Measurements from ENCODE around the gene ILF2. TPM values are rescaled to one million over a fixed set of nuclear protein-coding genes. Genes with fewer than 3 reads are reported as not detected.
A peak's percentile ranks its signal among the peaks of the same experiment; 100 is the strongest.

Gene ILF2
- total and polyA plus RNA-seq, 2 of the 13 experiments (the other 11 are each of a cell fraction or from before 2014, with no cell fraction given): 292 to 366 TPM

DNA sequence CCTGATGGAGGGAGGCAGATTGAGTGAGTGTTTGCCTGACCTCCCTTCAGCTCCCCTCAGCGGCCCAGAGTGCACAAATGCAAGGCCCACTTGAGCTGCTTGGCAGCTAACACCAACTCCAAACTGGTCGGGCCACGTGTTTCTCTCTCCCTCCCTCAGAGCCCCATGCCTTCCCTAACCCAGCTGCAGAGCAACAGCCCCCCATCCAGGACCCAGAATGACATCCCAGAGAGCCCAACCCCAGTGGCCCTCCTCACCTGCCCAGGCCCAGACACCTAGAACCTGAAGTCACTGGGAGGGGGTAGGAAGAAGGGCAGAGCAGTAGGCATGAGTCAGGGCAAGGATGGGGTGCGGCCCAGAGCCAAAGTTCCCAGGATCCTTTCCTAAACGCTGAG is 53.9 kb downstream of the ILF2 start (continued):
- no peak for TF ChIP-seq FOSL2 (CRISPR knock-in tag; IDR thresholded peaks at IDR 0.05)

DNA sequence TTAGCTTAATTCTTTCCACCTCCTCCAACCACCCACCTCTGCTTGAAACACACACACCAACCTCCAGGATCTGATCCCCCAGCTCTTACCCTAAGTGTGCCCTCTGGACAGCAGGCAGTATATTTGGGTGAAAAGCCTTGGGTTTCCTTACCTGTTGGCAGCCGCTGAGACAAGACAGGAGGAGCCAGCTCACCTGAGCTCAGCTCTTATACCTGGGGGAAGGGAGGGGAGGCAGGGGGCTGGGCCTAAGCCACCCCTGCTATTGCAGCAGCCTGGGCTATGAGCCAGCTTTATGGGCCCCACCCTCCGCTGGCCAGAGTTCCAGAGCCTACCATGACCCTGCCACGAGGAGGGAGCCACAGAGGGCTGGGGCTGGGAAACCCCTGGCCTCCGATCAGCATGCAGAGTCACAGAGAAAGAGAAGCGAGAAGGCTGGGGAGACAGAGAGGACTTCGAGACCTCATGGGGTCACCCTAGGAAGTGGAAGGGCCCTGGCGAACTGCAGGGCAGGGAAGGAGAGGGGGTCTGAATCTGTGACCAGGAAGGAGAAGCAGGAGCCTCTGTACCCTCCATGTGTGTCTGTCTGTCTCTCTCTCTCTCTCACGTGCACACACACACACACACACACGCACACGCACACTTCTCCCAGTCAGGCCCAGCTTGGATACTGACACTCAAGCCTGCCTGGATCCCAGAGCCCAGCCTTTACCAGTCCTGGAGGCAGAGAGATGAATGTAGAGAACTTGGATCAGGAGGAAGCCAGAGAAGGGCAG is 54.5 kb downstream of the ILF2 start, which contains the start of gene S100A14:
Gene S100A14, minus strand, starts transcription at position 182 of the 773 bp plus-strand sequence. CDS start 467 bp downstream, outside the sequence.
- Histone ChIP-seq H4K20me1 (ENCODE audit: insufficient read depth, low read length) (no peaks in the 10 kb centered on the region), H3K36me3 (replicated peaks in 1 of 2; ENCODE audit: control insufficient read depth in 1 of 2, insufficient read depth in 2 of 2, low read length in 2 of 2) (peaks cover 0 to 1% of the 10 kb centered on the region in 2 experiments; a peak in 1 of 5 replicates), H3K4me2 (ENCODE audit: low read depth, low read length) (peak within 1 kb of the TSS; percentile 41), H3K4me1 (ENCODE audit: insufficient read depth, low read length) (peaks cover 56% of the 10 kb centered on the region), H3K79me2 (ENCODE audit: insufficient read depth, low read length) (peaks cover 6% of the 10 kb centered on the region), H3K9ac (ENCODE audit: insufficient read depth, low read depth, low read length) (peak within 1 kb of the TSS; percentile 40; the same call in 1 of the 2 replicates), H3K27ac (ENCODE audit: extremely low read length, insufficient read depth, low read length) (no peak within 1 kb of the TSS), H2AFZ (ENCODE audit: low read length) (no peak within 1 kb of the TSS), H3K27me3 (ENCODE audit: control insufficient read depth in 1 of 2, insufficient read depth in 2 of 2, low read length in 2 of 2) (no peaks in the 10 kb centered on the region), H3K4me3 (replicated peaks in 1 of 3; ENCODE audit: insufficient read depth in 1 of 3, low read depth in 2 of 3, low read length in 3 of 3) (peak within 1 kb of the TSS in 1 of 3 experiments; percentile 14; a peak in 1 of 6 replicates), H3K9me3 (ENCODE audit: low read length) (no peaks in the 10 kb centered on the region)
- WGBS (ENCODE audit: low lambda C conversion rate): 55% methylated on average over 9 of the region's 10 CpGs
- DNase-seq (ENCODE audit: low spot score) (no peak), ATAC-seq (peak; percentile 49), FAIRE-seq (no peak)
- CTCF ChIA-PET (ENCODE audit: low intra/inter-chr PET ratio, low total read pairs): no interaction called here
- in situ Hi-C loops (cut with HindIII; ENCODE audit: extremely low pct_ligation_motif_present, low pct_unique_long_range_greater_than_20kb): no loop called here
- POLR2A ChIA-PET: interaction anchor here (0.5 to 12.2 kb wide), 8 partner anchors 8 to 362 kb away, joined by 3 to 390 read pairs (median 4); partner anchors contain the start of genes CHTOP, JTB, S100A1 and S100A13
- no TSS peak for BruUV-seq (replicated peaks)
- intact Hi-C loops (cut with micrococcal nuclease; ENCODE audit: unreplicated experiment): no loop called here
- TF ChIP-seq NR1H2 (CRISPR knock-in tag; IDR thresholded peaks at IDR 0.05; ENCODE audit: borderline replicate concordance, low read depth) (no peak), TEAD2 (CRISPR knock-in tag; IDR thresholded peaks at IDR 0.05) (no peak), ZSCAN21 (CRISPR knock-in tag; IDR thresholded peaks at IDR 0.05; ENCODE audit: borderline replicate concordance) (no peak), GATA4 (IDR thresholded peaks at IDR 0.05; ENCODE audit: borderline replicate concordance, low read depth) (no peak), ZNF180 (CRISPR knock-in tag; IDR thresholded peaks at IDR 0.05; ENCODE audit: borderline replicate concordance, low read depth) (no peak), ZEB1 (IDR thresholded peaks at IDR 0.05; ENCODE audit: insufficient replicate concordance, low read depth) (no peak), SMAD3 (CRISPR knock-in tag; IDR thresholded peaks at IDR 0.05) (no peak), AGO1 (IDR thresholded peaks at IDR 0.05; ENCODE audit: low read depth, low read length, poor library complexity, severe bottlenecking) (no peak), AKAP8 (CRISPR knock-in tag; IDR thresholded peaks at IDR 0.05) (no peak), TOE1 (CRISPR knock-in tag; IDR thresholded peaks at IDR 0.05) (no peak), ZNF709 (CRISPR knock-in tag; IDR thresholded peaks at IDR 0.05) (no peak), ZNF605 (CRISPR knock-in tag; IDR thresholded peaks at IDR 0.05) (0 out of 2 replicates have a peak, but pooled peaks have one; percentile 23), ZC3H13 (CRISPR knock-in tag; IDR thresholded peaks at IDR 0.05) (no peak), SNAI1 (CRISPR knock-in tag; IDR thresholded peaks at IDR 0.05; ENCODE audit: borderline replicate concordance) (no peak), FOXO1 (CRISPR knock-in tag; IDR thresholded peaks at IDR 0.05) (no peak), NONO (IDR thresholded peaks at IDR 0.05) (no peak), NONO (CRISPR knock-in tag; conservative IDR thresholded peaks at IDR 0.05) (no peak), MEF2D (CRISPR knock-in tag; IDR thresholded peaks at IDR 0.05) (no peak), DNMT3B (CRISPR knock-in tag; conservative IDR thresholded peaks at IDR 0.05) (no peak), ZNF17 (CRISPR knock-in tag; IDR thresholded peaks at IDR 0.05) (no peak)
- TF ChIP-seq, protein P1, sequence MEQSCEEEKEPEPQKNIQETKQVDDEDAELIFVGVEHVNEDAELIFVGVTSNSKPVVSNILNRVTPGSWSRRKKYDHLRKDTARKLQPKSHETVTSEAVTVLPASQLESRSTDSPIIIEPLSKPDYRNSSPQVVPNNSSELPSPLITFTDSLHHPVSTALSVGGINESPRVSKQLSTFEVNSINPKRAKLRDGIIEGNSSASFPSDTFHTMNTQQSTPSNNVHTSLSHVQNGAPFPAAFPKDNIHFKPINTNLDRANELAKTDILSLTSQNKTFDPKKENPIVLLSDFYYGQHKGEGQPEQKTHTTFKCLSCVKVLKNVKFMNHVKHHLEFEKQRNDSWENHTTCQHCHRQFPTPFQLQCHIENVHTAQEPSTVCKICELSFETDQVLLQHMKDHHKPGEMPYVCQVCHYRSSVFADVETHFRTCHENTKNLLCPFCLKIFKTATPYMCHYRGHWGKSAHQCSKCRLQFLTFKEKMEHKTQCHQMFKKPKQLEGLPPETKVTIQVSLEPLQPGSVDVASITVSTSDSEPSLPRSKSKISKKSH (CRISPR knock-in tag; IDR thresholded peaks at IDR 0.05; ENCODE audit: borderline replicate concordance): peak; percentile 56; the same call in 1 of the 2 replicates
